Naive thymus-derived CD8-positive, alpha-beta T cell (primary cell): Measurements from ENCODE around the gene INIP. TPM values are rescaled to one million over a fixed set of nuclear protein-coding genes. Genes with fewer than 3 reads are reported as not detected.

Experiments used
- ATAC-seq, 2 donors: fragments of 150-1000 bp; cut with Tn5 transposase in 1 of 2; sonication (Bioruptor Pico), chemical (Tn5 transposase) in 1 of 2; 1 replicate in 1 of 2; 2 replicates in 1 of 2; pipeline ENCODE4 v1.10.0; 2021; ENCODE audit warnings: mild to moderate bottlenecking in 2 of 2, moderate library complexity in 2 of 2
- POLR2A ChIA-PET: fragments of 350-600 bp; sonication (Branson Sonifier 250); formaldehyde crosslinking; loops from one replicate; lab custom pipeline; 2021; ENCODE audit warnings: antibody characterized with exemption; lab: Charles Lee
- DNase-seq, 10 donors: peaks; one replicate each; pipeline versions ENCODE4 v3.0.0 to v3.0.0-alpha.2; 2020 to 2022
- H3K27ac Mint-ChIP-seq, 10 donors: one replicate each; pipeline ENCODE4 v1.8.0; 2020 to 2022; ENCODE audit warnings: mild to moderate bottlenecking in 10 of 10, mixed read lengths in 10 of 10, moderate library complexity in 4 of 10, inconsistent platforms in 1 of 10
- H3K27me3 Mint-ChIP-seq, 5 donors: one replicate each; pipeline ENCODE4 v1.8.0; 2021 to 2022; ENCODE audit warnings: mixed read lengths in 5 of 5
- H3K36me3 Mint-ChIP-seq, 3 donors: one replicate each; pipeline ENCODE4 v1.8.0; 2020 to 2022; ENCODE audit warnings: mixed read lengths in 3 of 3, mild to moderate bottlenecking in 2 of 3, inconsistent platforms in 1 of 3
- H3K4me1 Mint-ChIP-seq, 4 donors: one replicate each; pipeline ENCODE4 v1.8.0; 2021 to 2022; ENCODE audit warnings: mixed read lengths in 4 of 4
- H3K4me3 Mint-ChIP-seq, 10 donors: one replicate each; pipeline ENCODE4 v1.8.0; 2020 to 2022; ENCODE audit warnings: mild to moderate bottlenecking in 10 of 10, mixed read lengths in 10 of 10, moderate library complexity in 6 of 10, inconsistent platforms in 1 of 10
- H3K9me3 Mint-ChIP-seq, 9 donors: one replicate each; pipeline ENCODE4 v1.8.0; 2020 to 2022; ENCODE audit warnings: mixed read lengths in 9 of 9, mild to moderate bottlenecking in 3 of 9, inconsistent platforms in 1 of 9, moderate library complexity in 1 of 9
- polyA plus RNA-seq, 3 donors: library from polyadenylated mRNA; unstranded; fragments of 300-500 nt; fragmentation: Illumina TruSeq; gene quantifications; one replicate each; pipeline ENCODE4 v1.2.3, GENCODE V29; 2021
- total RNA-seq, 8 experiments: library from RNA in 2 of 8; stranded (reverse) in 2 of 8; gene quantifications; one replicate each; pipeline ENCODE4 v1.2.3 and lab custom pipeline; 2021 to 2026

The INIP gene
- total and polyA plus RNA-seq, 5 experiments from 2014 or later = 25.8 to 38.9 (median 26.6) TPM

DNA sequence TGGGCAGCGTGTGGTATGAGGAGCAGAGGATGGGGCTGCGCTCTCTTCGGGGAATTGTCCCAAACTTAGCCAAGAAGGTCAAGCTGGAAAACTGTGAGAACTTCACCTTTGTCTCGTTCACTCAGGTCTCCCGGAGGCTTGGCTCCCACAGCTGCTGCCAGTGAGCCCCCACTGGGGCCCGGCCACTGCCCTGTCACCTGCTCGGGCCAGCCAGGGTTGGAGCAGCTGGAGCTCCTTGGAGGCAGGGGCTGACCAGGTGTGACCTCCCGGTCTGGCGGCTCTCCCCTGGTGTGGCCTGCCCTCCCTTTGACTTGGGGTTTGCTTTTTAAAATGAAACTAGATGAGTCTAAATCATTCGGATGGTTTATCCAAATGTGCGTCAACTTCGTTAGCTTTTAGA is 58.0 kb downstream of the INIP start:
- H3K36me3 Mint-ChIP-seq = peaks cover 0 to 13% (median 10%) of the 10 kb centered on the region in 3 donors
- H3K4me1 Mint-ChIP-seq = no peaks in the 10 kb centered on the region
- no peaks in the 10 kb centered on the region for H3K9me3 Mint-ChIP-seq
- no peak overlapping the region for H3K27ac Mint-ChIP-seq
- ATAC-seq (no peak), DNase-seq (no peak)
- POLR2A ChIA-PET = no interaction called here
- H3K4me3 Mint-ChIP-seq = no peak overlapping the region
- H3K27me3 Mint-ChIP-seq = no peaks in the 10 kb centered on the region

DNA sequence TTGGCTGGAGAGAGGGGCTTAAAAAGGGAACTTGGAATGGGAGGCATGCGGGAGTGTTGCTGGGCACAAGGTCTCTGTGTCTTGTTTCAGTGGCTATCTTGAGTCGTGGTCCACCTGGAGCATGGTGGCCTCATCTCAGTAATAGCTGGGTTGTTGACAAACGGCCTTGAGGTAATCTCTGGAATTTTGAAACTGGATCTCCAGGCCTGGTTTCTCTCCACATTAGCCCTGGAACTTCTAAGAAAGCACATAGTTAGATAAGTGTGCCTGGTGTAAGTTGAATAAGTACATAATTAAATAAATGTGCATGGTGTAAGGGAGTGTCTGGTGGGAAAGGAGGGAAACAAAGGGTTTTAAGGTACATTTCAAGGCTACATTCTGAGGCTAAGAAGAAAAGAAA is 62.2 kb downstream of the INIP start:
- ATAC-seq = no peak
- POLR2A ChIA-PET = no interaction called here

DNA sequence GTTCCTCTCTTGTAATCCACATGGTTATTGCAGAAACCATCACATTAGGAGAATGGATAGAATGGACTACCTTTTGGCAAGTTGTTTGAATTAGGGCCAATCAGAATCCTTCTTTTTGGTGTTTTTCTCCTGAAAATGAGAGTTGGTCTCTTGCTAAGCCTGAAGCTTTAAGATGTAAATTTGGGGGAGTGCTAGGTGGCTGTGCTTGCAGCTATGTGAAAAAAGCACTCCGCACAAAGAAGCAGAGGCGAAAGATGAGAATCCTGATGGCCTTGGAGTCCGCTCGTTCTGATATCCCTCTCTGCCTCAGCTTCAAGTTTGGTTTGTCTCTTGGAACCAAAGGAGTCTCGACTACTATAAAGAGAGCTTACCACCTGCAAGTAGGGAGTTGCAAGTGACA is 63.6 kb downstream of the INIP start:
- no peak for DNase-seq
- POLR2A ChIA-PET = no interaction called here
- Mint-ChIP-seq H3K4me1 (no peaks in the 10 kb centered on the region), H3K27ac (no peak overlapping the region), H3K36me3 (peaks cover 14 to 43% (median 20%) of the 10 kb centered on the region in 3 donors), H3K4me3 (no peak overlapping the region), H3K9me3 (peaks cover 0 to 14% (median 9%) of the 10 kb centered on the region in 9 donors), H3K27me3 (no peaks in the 10 kb centered on the region)
- ATAC-seq = no peak

More for the DNA sequence above, 62.2 kb downstream of the INIP start:
- Mint-ChIP-seq H3K9me3 (peaks cover 0 to 4% (median under 1%) of the 10 kb centered on the region in 9 donors), H3K27ac (no peak overlapping the region), H3K4me3 (no peak overlapping the region), H3K27me3 (no peaks in the 10 kb centered on the region), H3K36me3 (peaks cover 7 to 38% (median 15%) of the 10 kb centered on the region in 3 donors), H3K4me1 (no peaks in the 10 kb centered on the region)
- no peak for DNase-seq

DNA sequence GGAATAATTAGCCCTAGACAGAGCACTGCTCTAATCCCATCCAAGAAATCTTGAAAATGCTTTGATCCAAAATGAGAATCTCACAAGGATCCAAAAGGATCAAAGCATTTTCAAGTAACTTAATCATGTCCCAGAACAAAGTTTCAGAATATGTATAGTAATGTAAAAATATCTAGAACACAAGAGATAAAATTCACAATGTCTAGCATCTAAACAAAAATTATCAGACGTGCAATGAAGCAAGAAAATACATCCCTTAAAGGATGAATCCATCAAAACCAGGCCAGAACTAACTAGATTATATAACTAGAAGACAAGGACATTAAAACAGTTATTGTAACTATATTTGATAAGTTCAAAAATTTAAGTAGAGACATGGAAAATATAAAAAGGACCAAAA is 69.3 kb downstream of the INIP start:
- DNase-seq (no peak), ATAC-seq (no peak)
- Mint-ChIP-seq H3K9me3 (peaks cover 22 to 52% (median 39%) of the 10 kb centered on the region in 9 donors), H3K36me3 (peaks cover 45 to 69% (median 58%) of the 10 kb centered on the region in 3 donors), H3K4me3 (no peak overlapping the region), H3K27me3 (no peaks in the 10 kb centered on the region), H3K27ac (no peak overlapping the region), H3K4me1 (no peaks in the 10 kb centered on the region)
- POLR2A ChIA-PET = no interaction called here

DNA sequence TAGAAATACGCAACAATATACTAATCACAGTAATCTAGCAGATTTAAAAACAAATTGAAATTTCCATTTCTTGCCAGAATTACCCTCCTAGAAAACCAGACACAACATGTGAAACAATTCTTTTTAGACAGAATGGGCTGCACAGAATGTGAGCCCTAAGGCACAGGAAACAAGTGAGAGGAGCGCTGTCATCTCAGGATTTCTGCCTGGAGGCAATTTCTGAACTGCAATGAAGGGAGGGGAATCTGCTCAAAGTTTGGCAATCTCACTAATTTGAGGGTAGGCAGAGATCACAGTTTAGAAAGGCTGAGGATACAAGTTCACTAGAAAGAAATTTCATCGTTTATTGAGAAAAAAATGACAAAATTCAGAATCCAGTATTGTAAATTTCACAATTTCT is 70.3 kb downstream of the INIP start:
- peaks cover 23 to 52% (median 39%) of the 10 kb centered on the region in 9 donors for H3K9me3 Mint-ChIP-seq
- no peak overlapping the region for H3K4me3 Mint-ChIP-seq
- no peaks in the 10 kb centered on the region for H3K27me3 Mint-ChIP-seq
- ATAC-seq (no peak), DNase-seq (no peak)
- no peak overlapping the region for H3K27ac Mint-ChIP-seq
- POLR2A ChIA-PET = no interaction called here
- no peaks in the 10 kb centered on the region for H3K4me1 Mint-ChIP-seq
- H3K36me3 Mint-ChIP-seq = peaks cover 43 to 62% (median 56%) of the 10 kb centered on the region in 3 donors

DNA sequence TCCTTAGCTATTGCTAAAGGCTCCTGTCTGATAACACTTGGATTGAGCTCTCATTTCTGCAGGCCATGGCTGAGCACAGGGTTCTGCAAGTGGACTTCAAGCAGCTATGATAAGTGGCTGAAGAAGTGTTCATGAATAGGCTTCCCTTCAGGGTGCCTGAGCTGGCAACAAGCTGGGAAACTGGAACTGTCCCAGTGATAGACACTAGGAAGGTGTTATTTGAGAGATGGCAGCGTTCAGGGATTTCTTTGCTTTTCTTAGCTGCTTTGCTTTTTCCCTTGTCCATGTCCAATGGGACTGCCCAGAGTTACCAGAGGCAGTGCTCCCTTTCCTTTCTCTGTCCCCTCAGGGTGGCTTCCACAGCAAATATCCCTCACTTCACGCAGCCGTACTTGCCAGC is 75.8 kb downstream of the INIP start:
- DNase-seq = no peak
- POLR2A ChIA-PET = no interaction called here
- peaks cover 0 to 5% (median 0%) of the 10 kb centered on the region in 5 donors for H3K27me3 Mint-ChIP-seq
- no peak for ATAC-seq
- peaks cover 37 to 45% (median 38%) of the 10 kb centered on the region in 3 donors for H3K36me3 Mint-ChIP-seq
- no peak overlapping the region for H3K4me3 Mint-ChIP-seq
- peaks cover 11 to 39% (median 33%) of the 10 kb centered on the region in 9 donors for H3K9me3 Mint-ChIP-seq
- no peaks in the 10 kb centered on the region for H3K4me1 Mint-ChIP-seq
- H3K27ac Mint-ChIP-seq = no peak overlapping the region

DNA sequence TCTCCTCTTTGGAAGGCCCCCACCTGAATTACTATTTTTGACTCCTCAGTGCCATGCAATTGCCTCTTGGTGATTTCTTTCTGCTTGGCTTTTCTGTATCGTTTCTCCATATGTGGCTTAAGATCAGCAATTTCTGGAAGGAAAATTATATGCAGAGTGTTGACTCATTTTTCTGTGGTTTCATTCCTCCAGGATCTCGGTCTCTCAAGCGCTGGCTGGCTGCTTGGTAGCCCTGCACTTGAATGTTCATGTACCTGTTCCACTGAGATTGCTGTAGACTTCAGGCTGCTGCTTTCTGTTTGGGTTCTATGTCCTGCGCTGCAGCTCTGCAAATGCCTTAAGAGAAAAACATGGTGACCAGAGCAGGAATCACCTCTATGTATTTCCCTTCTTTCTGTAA is 77.6 kb downstream of the INIP start:
- Mint-ChIP-seq H3K9me3 (peaks cover 0 to 27% (median 18%) of the 10 kb centered on the region in 9 donors), H3K36me3 (peaks cover 21 to 28% (median 22%) of the 10 kb centered on the region in 3 donors), H3K27me3 (peaks cover 0 to 5% (median 0%) of the 10 kb centered on the region in 5 donors), H3K27ac (no peak overlapping the region), H3K4me1 (no peaks in the 10 kb centered on the region), H3K4me3 (no peak overlapping the region)
- DNase-seq (no peak), ATAC-seq (no peak)
- POLR2A ChIA-PET = no interaction called here

Other genes starting within 250 kb of the INIP start
- 10 to 100 TPM; 11.5 to 11.8 TPM for gene KIAA1958, start 231.3 kb downstream of the INIP start, total RNA-seq
- gene KIAA1958, start 231.3 kb downstream of the INIP start, polyA plus RNA-seq = 1 to 10 TPM; 2.6 to 4.3 (median 3.7) TPM
- gene SNX30, start 32.6 kb upstream of the INIP start, total RNA-seq = 10 to 100 TPM; 10.3 to 10.4 TPM
- 1 to 10 TPM; 1.7 to 3.6 (median 2.2) TPM for gene SNX30, start 32.6 kb upstream of the INIP start, polyA plus RNA-seq
- gene SLC46A2, start 172.8 kb upstream of the INIP start, total RNA-seq = not detected
- under 1 TPM in 1 of 3 donors, not detected in 2; 0.11 TPM for gene SLC46A2, start 172.8 kb upstream of the INIP start, polyA plus RNA-seq